Type B pancreatic cell (in vitro differentiated cells): ENCODE results near the gene GFRA3. TPM values are rescaled to one million over a fixed set of nuclear protein-coding genes. Genes with fewer than 3 reads are reported as not detected.
A peak's percentile ranks its signal among the peaks of the same experiment; 100 is the strongest.

Experiments
- DNase-seq: peaks from one replicate; pipeline ENCODE4 v3.0.0; 2021; ENCODE audit warnings: mixed read lengths; ENCODE audit not compliant: unreplicated experiment; ENCODE audit errors: extremely low spot score
- H3K27ac Mint-ChIP-seq: 2 replicates; pipeline ENCODE4 v1.8.0; 2021; ENCODE audit warnings: mild to moderate bottlenecking, mixed read lengths
- H3K27me3 Mint-ChIP-seq: 2 replicates; pipeline ENCODE4 v1.8.0; 2021; ENCODE audit warnings: mixed read lengths
- H3K36me3 Mint-ChIP-seq: 2 replicates; pipeline ENCODE4 v1.8.0; 2021; ENCODE audit warnings: mixed read lengths
- H3K4me1 Mint-ChIP-seq: one replicate; pipeline ENCODE4 v1.8.0; 2021; ENCODE audit warnings: mixed read lengths; ENCODE audit not compliant: unreplicated experiment
- H3K4me3 Mint-ChIP-seq: 2 replicates; pipeline ENCODE4 v1.8.0; 2021; ENCODE audit warnings: mild to moderate bottlenecking, mixed read lengths
- H3K9me3 Mint-ChIP-seq: 2 replicates; pipeline ENCODE4 v1.8.0; 2021; ENCODE audit warnings: mixed read lengths
- CTCF ChIP-seq: fragments of 200-600 bp; sonication (generic); conservative IDR thresholded peaks from 2 replicates; pipeline ENCODE4 v1.5.0; 2021; ENCODE audit warnings: antibody characterized with exemption, mild to moderate bottlenecking
- total RNA-seq: library from RNA; stranded (reverse); gene quantifications from 2 replicates; pipeline ENCODE4 v1.2.1, GENCODE V29; 2021; ENCODE audit warnings: low replicate concordance

Gene GFRA3
- total RNA-seq, 1 donor from 2014 or later, result 1.8 TPM

- Mint-ChIP-seq H3K36me3 (no peaks in the 10 kb centered on the region), H3K27me3 (peaks cover 4% of the 10 kb centered on the region), H3K27ac (no peak overlapping the region), H3K4me1 (peaks cover 11% of the 10 kb centered on the region), H3K4me3 (no peak overlapping the region), H3K9me3 (no peaks in the 10 kb centered on the region)
- no peak for DNase-seq
- TF ChIP-seq CTCF, result no peak
Observed at GRCh38 chr5:138226910-138227309, 47.5 kb downstream of the GFRA3 start.

GRCh38 chr5:138224712-138225111 lies 49.7 kb downstream of the GFRA3 start:
- TF ChIP-seq CTCF, result no peak
- DNase-seq, result no peak
- Mint-ChIP-seq H3K4me3 (no peak overlapping the region), H3K27me3 (peaks cover 4% of the 10 kb centered on the region), H3K9me3 (no peaks in the 10 kb centered on the region), H3K36me3 (no peaks in the 10 kb centered on the region), H3K27ac (no peak overlapping the region), H3K4me1 (peaks cover 5% of the 10 kb centered on the region)

- DNase-seq, result no peak
- no peak for TF ChIP-seq CTCF
- Mint-ChIP-seq H3K36me3 (no peaks in the 10 kb centered on the region), H3K4me1 (peaks cover 5% of the 10 kb centered on the region), H3K27ac (no peak overlapping the region), H3K27me3 (peaks cover 4% of the 10 kb centered on the region), H3K4me3 (no peak overlapping the region), H3K9me3 (no peaks in the 10 kb centered on the region)
Observed at GRCh38 chr5:138223532-138223931, 50.9 kb downstream of the GFRA3 start.

GRCh38 chr5:138216799-138217198 lies 57.6 kb downstream of the GFRA3 start:
- no peak overlapping the region for H3K27ac Mint-ChIP-seq
- TF ChIP-seq CTCF, result no peak
- no peaks in the 10 kb centered on the region for H3K36me3 Mint-ChIP-seq
- H3K4me3 Mint-ChIP-seq, result no peak overlapping the region
- DNase-seq, result no peak
- no peaks in the 10 kb centered on the region for H3K27me3 Mint-ChIP-seq
- no peaks in the 10 kb centered on the region for H3K9me3 Mint-ChIP-seq
- peaks cover 16% of the 10 kb centered on the region for H3K4me1 Mint-ChIP-seq

- no peaks in the 10 kb centered on the region for H3K27me3 Mint-ChIP-seq
Observed at GRCh38 chr5:138213161-138214029, 61.0 kb downstream of the GFRA3 start, which contains the start of gene CDC23. Gene CDC23 (minus strand): TSS chr5:138213323. CDS start chr5:138213312, 11 bp downstream.

More at GRCh38 chr5:138213161-138214029, 61.0 kb downstream of the GFRA3 start, which contains the start of gene CDC23:
- Mint-ChIP-seq H3K4me1 (peaks cover 20% of the 10 kb centered on the region), H3K36me3 (no peaks in the 10 kb centered on the region), H3K27ac (peak within 1 kb of the TSS; percentile 97), H3K9me3 (no peaks in the 10 kb centered on the region), H3K4me3 (peak within 1 kb of the TSS; percentile 99)
- peak; percentile 89 for DNase-seq
- no peak for TF ChIP-seq CTCF
